HG03575 (cell line): ENCODE measurements around the gene GRAP.
"Not testable (repeated sequence)": the region's sequence is repeated elsewhere in the genome, so short reads cannot be mapped to it uniquely, and the experiment has no call there.

Experiments
- ATAC-seq: cut with Tn5 transposase; IDR thresholded peaks from one replicate; pipeline ENCODE4 v1.9.1; 2021; ENCODE audit not compliant: unreplicated experiment, insufficient number of reproducible peaks, low FRiP score; ENCODE audit errors: extremely low read depth

GRAP gene

DNA sequence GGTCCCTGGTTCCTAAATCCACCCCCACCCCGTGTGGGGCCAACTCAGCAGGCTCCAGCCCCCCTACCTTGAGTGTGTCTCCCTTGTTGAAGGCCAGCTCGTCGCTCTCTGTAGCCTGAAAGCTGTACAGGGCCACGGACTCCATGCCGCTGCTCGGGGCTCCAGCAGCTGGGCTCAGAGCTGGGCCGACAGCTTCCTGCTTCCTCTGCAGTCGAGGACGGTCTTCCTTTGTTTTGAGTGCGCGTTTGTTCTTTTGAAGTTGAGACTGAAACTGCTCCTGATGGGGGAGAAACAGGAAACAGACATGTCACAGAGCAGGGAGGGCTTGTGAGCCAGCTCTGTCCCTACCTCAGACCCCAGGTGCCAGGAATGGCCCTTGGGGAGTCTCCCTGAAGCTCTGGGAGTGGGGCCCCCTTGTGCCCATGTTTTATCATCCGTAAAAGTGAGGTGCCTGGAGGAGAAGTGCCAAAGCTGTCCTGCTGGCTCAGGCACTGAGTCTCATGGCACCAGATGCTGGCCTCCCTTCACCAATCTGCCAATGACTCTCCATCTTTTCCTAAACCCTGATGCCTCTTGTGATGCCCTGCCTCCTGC lies at the start of gene GRAP:
Gene GRAP, minus strand, starts transcription at position 176 of the 594 bp plus-strand sequence. Its CDS starts 31 bp downstream, at position 145.
- not testable (repeated sequence) for ATAC-seq

DNA sequence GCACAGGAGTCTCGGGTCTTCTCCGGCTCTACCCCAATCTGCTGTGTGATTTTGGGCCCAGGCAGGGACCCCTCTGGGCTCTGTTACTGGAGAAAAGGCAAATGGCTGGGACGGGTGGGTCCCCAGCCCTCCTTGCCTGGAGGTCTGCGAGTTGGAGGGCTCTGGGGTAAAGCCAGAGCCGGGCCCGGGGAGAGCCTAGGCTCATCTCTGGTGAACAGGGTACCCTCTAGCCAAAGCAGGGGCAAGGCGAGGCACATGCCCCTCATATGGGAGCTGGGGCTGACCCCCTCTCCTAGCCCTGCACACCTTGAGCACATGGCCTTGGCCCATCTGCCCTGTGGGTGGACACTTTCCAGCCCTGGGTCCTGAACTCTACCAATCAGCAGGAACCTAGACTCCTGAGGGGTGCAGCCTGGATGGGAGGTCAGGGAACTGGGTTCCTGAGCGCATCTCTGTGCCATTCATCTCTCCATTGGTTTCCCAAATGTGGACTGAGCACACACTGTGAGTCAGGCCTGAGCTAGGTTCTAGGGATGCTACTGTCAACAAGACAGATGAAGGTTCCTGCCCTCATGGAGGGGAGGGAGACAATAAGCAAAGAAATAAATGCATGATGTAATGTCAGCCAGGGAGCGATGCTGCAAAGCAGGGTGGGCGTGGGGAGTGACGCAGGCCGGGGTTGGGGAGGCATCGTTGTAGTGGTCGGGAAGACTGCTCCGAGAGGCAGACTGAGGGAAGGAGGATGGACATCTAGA lies 47.1 kb upstream of the GRAP start:
- ATAC-seq: not testable (repeated sequence)

DNA sequence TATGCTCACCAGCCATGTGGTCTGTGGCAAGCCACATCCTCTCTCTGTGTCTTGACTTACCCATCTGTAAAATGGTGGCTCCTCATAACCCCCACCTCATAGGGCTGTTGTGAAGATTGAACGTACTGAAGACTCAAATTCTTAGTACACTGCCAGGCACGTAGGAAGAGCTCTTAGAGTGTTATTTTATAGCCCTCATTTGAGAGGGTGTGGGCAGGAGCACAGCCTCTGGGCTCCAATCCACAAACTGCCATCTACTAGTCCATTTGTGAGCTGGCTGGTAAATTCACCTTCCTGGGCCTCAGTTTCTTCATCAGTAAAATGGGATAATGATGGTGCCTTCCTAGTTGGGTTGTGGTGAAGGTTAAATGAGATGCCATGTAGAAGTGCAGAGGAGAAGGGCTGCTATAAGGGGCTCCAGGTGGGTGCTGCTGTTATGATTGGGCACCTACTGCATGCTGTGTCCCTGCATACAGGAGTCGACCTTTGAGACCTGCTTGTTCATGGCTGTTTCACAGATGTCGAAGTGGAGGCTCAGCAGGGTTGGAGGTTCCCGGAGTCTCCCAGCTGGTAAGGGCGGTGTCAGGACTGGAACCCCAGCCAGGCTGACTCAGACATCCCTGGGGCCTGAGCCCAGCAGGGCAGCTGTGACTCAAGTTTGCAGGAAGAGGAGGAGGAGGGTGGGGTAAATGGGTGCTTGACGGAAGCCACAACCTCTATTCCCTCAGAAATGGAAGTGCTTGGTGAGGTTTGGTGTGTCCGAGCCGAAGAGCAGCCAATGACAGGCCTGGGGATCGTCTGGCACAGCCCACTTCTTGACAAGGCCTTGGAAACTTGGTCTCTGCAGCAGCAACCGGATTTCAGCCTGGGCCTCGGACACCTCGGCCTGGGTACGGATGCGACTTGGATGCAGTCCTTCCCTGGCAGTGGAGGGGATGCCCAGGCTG lies 46.3 kb upstream of the GRAP start:
- ATAC-seq: not testable (repeated sequence)

DNA sequence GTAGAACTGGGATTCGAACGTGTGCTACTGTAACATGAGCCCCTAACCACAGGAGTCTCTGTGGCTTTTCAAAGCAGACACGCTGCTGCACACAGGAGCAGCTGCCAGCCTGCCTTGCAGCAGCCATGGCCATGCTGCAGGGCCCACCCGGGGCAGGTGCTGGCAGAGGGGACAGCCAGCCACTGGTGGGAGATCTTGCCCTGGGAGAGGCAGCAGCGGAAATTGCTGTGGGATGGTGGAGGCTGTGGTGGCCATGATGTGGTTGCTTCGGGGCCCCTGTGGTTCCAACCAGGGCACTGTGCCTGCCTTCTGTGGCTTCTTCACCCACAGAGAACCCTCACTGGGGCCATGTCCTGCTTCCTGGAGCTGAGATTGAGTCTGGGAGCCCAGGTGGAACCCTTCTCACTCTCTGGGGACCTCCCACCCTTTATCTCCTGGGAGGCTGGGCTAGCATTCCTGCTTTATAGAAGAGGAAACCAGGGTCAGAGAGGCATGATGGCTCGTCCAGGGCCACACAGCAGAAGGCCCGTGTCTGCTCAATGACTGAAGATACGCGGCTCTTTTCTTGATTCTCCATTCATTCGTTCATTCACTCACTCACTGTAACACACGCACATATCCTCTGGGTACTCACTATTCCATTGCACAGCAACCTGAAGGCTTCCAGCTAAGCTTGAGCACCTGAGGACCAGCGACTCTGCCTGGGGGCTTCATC lies 43.5 kb upstream of the GRAP start:
- ATAC-seq: not testable (repeated sequence)

DNA sequence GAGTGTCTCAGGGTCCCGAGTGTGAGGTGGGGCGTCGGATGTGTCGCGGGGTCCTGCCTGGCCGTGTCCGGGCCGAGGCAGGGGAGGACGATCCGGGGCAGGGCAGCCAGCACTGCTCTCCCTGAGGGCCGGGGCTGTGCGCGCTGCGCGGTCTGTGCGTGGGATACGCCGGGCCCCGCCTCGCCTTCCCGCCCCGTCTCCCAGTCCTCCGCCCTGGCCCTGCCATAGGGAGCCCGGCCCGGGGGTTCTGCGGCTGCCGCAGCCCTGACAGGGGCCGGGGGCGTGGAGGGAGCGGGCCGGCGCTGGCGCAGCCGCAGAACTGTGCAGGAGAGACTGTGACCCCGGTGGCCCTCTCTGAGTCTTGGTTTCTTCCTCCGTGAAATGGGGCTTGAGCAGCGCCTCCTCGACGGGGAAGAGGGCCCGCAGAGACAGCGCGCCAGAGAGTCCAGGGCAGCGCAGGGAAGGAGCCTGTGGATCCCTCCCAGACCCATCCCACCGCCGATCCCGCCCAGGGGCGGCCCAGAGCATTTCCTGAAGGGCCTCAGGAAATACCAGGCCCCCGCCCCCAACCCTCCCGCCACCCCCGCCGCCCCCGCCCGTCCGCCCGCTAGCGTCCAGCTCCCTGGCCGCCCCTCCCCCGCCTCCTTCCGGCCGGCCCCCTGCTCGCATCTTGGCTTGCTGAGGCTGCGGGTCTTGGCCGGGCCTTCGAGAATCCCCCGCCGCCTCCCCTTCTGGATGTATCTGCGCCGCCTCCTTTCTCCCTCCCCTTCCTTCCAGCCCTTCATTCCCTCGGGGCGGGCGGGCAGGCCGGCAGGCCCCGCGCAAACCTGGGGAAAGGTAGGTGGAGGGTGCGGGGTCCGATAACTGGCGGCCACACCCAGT lies 42.3 kb upstream of the GRAP start:
- ATAC-seq: not testable (repeated sequence)

DNA sequence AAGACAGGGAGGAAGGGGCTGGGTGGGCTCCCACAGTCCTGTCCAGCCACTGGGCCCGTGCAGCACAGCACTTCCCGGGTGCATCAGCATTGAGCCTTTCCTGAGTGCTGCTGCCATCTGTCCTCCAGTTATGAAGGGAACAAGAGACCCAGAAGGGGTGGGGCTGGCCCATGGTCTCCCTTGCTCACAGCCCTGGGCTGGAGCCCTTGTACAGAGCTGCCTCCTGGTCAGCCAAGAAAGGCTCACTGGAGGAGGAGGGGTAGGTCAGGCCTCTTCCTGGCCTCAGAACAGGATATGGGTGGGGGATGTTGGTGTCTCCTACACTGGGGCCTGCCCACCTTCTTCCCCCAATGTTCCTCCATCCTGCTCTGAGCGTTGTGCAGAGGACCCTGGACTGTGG lies 30.6 kb upstream of the GRAP start:
- not testable (repeated sequence) for ATAC-seq

DNA sequence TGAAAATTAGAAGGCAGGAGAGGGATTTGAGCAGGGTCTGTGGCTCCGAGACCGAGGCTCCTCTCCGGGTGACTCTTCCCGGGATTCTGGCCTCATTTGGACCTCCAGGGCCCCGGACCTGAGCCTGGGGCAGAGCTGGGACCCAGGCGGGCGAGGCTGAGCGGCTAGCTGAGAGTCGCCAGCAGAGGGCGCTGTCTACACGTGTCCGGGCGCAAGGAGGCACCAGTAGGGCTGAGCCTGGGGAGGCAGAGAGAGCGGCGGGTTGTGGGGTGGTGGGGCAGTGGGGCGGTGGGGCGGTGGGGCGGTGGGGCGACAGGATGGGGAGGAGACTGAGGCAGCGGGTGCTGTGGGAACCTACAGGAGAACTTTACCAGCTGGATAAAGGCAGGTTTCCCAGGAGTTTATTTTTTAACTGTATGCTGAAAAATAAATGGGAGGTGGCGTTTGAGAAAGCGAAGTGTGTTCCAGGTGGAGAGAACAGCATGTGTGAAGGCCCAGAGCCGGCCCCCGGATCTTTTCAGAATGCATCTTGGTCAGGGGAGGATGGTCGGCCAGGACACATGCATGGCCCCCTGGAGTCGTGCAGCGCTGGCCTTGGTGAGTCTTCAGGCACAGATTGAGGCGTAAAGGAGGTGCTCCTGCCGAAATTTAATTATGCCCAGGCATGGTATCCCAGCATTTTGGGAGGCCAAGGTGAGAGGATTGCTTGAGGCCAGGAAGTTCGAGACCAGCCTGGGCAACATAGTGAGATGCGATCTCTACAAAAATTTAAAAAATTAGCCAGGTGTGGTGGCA lies 29.8 kb upstream of the GRAP start:
- not testable (repeated sequence) for ATAC-seq

DNA sequence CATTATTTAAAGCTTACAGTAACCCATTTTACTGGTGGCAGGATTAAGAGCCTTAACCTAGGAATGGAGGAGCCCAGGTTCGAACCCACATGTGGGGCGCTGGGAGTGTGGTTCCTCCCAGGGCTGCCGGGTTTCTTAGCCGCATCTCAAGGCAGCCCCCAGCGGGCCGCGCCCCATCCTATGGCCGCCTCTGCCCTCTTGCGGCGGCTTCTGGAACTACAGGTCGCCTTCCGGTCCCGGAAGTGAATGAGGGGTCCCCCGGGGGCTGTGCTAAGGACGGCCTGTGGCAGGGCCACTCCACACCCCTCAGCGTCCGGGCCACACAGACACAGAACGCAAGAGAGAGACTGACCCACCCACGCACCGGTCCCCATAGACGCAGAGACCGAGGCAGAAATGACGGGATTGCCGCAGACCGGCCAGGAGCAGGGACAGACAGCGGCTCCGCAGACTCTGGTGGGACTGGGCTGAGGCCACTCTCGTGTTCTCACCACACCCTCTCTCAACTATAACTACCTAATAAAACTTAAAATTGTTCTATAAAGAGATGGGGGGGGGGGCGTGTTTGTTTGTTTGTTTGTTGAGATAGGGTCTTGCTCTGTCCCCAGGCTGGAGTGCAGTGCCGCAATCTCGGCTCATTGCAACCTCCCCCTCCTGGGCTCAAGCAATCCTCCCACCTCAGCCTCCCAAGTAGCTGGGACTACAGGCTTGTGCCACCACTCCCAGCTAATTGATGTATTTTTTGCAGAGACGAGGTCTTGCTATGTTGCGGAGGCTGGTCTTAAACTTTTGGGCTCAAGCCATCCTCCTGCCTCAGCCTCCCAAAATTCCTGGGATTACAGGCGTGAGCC lies 23.8 kb upstream of the GRAP start:
- ATAC-seq: not testable (repeated sequence)

DNA sequence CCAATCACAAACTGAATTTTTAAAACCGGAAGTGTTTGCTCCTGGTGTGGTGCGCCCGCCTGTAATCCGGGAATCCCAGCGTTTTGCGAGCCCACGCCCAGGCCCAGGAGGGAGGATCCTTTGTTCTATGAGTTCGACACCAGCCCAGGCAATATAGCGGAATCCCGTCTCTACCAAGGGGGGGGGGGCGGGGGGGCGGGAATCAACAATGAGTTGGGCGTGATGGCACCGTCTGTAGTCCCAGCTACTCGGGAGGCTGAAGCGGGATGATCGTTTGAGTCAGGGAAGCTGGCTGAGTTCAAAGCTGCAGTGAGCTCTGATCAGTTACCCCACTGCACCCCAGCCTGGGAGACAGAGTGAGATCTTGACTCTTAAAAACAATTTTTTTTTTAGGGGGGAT lies 17.6 kb upstream of the GRAP start:
- ATAC-seq: not testable (repeated sequence)

DNA sequence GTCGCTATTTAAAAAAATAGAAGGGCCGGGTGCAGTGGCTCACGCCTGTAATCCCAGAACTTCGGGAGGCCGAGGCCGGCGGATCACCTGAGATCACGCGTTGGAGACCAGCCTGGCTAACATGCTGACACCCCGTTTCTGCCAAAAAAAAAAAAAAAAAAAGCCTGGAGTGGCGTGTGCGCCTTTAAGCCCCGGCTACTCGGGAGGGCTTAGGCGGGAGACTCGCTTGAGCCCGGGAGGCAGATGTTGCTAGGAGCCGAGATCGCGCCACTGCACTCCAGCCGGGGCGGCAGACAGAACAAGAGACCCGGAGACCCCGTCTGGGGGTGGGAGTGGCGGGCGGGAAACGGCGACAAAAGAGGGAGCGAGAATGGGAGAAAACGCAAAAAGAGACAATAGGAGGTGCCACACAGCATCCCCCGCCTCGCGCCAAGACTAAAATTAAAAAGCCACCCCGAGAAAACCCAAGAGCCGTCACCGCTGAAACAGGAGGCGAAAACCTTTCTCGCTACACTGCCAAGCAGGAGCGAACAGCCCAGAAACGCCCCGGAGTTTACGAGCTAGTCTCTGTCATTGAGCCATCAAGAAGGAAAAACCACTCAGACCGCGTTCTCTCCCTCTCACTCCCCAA lies 16.7 kb upstream of the GRAP start:
- ATAC-seq: not testable (repeated sequence)

DNA sequence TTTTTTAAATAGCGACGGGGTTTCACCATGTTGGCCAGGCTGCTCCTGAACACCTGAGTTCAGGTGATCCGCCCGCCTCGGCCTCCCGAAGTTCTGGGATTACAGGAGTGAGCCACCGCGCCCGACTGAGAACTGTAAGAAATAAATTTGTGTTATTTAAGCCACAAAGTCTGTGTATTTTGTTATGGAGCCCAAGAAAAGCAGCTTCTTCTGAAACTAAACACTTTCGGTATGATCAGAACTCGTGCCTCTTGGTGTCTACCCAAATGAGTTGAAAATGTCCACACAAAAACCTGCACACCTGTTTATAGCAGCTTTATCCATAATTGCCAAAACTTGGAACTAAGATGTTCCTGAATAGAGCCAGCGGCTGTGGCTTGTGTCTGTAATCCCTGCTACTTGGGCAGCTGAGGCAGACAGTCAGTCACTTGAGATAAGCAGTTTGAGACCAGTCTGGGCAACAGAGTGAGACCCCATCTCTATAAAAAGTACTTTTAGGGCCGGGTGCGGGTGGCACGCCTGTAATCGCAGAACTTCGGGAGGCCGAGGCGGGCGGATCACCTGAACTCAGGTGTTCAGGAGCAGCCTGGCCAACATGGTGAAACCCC lies 16.1 kb upstream of the GRAP start:
- ATAC-seq: not testable (repeated sequence)

DNA sequence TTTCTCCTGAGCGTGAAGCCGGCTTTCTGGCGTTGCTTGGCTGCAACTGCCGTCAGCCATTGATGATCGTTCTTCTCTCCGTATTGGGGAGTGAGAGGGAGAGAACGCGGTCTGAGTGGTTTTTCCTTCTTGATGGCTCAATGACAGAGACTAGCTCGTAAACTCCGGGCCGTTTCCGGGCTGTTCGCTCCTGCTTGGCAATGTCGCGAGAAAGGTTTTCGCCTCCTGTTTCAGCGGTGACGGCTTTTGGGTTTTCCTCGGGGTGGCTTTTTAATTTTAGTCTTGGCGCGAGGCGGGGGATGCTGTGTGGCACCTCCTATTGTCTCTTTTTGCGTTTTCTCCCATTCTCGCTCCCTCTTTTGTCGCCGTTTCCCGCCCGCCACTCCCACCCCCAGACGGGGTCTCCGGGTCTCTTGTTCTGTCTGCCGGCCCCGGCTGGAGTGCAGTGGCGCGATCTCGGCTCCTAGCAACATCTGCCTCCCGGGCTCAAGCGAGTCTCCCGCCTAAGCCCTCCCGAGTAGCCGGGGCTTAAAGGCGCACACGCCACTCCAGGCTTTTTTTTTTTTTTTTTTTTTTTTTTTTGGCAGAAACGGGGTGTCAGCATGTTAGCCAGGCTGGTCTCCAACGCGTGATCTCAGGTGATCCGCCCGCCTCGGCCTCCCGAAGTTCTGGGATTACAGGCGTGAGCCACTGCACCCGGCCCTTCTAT lies 15.4 kb upstream of the GRAP start:
- ATAC-seq: not testable (repeated sequence)

DNA sequence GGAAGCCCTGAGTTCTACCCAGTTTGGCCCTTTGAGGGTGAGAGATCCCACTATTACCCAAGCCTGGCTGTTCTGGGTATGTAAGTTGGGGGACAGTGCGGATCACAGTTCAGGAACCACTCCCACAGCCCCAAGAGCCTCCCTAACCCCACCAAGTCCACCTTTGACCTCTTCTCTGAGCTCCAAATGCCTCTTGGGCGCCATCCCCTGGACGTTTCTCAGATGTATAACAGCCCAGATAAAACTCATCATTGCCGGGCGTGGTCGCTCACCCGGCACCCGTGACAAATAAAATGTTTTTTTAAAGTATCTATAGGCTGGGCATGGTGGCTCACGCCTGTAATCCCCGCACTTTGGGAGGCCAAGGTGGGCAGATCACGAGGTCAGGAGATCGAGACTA lies 8.7 kb upstream of the GRAP start:
- ATAC-seq: not testable (repeated sequence)

DNA sequence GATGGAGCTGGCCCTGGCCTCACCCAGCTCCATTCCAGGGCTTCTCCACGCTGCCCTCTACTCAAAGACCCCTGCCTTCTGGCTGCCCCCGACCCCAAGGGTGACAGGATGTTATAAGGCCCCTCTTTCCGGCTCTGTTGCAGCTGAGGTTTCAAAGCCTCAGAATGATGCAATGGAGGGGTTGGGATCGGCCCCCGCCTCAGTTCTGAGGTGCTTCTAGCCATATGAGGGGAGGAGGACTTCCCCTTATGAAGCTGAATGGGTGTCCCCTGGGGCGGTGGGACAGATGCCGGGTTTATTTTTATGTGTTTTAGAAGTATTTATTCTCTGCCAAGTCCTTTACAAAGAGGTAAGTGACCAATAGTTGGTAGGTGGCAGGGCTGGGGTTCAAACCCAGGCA lies 2.1 kb upstream of the GRAP start:
- ATAC-seq: not testable (repeated sequence)

DNA sequence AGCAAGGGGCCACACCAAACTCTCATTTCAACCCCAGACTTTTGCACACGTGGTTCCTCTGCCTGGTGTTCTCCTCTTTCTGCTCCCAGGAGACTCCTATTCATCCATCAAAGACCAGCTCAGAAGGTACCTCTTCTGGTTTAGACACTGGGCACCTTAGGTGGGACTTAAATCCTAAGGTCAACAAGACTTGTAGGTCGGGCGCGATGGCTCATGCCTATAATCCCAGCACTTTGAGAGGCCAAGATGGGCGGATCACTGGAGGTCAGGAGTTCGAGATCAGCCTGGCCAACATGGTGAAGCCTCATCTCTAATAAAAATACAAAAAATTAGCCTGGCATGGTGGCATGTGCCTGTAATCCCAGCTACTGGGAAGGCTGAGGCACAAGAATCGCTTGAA lies 753 bp upstream of the GRAP start:
- ATAC-seq: not testable (repeated sequence)
